KMS-11 (cell line): ENCODE data around the gene IFI6.

Source experiments
- H2AFZ ChIP-seq: fragments of 200-600 bp; sonication (generic); 2 replicates; pipeline ENCODE4 v1.6.1; 2016; ENCODE audit warnings: antibody characterized with exemption, mixed run types, low read depth
- H3K27ac ChIP-seq: fragments of 200-600 bp; sonication (generic); 2 replicates; pipeline ENCODE4 v1.6.1; 2016; ENCODE audit warnings: mild to moderate bottlenecking, mixed run types
- H3K27me3 ChIP-seq: fragments of 200-600 bp; sonication (generic); 2 replicates; pipeline ENCODE4 v1.6.1; 2017; ENCODE audit warnings: mild to moderate bottlenecking, low read depth, mixed run types, moderate library complexity; ENCODE audit not compliant: insufficient read depth
- H3K36me3 ChIP-seq: fragments of 200-600 bp; sonication (generic); 2 replicates; pipeline ENCODE4 v1.6.1; 2017; ENCODE audit warnings: mild to moderate bottlenecking, mixed run types; ENCODE audit not compliant: insufficient read depth
- H3K4me1 ChIP-seq: fragments of 200-600 bp; sonication (generic); 2 replicates; pipeline ENCODE4 v1.6.1; 2016; ENCODE audit warnings: mild to moderate bottlenecking, low read depth, mixed run types; ENCODE audit not compliant: poor library complexity, severe bottlenecking
- H3K4me2 ChIP-seq: fragments of 200-600 bp; sonication (generic); 2 replicates; pipeline ENCODE4 v1.7.0; 2016; ENCODE audit warnings: mild to moderate bottlenecking, mixed run types
- H3K4me3 ChIP-seq: fragments of 200-600 bp; sonication (generic); IDR thresholded peaks from 2 replicates; pipeline ENCODE4 v1.6.1; 2017; ENCODE audit warnings: low read depth, low read length, mixed read lengths; ENCODE audit not compliant: insufficient read depth
- H3K79me2 ChIP-seq: fragments of 200-600 bp; sonication (generic); 2 replicates; pipeline ENCODE4 v1.6.1; 2016; ENCODE audit warnings: low read depth, mixed run types; ENCODE audit not compliant: insufficient read depth
- H3K9ac ChIP-seq: fragments of 200-600 bp; sonication (generic); 2 replicates; pipeline ENCODE4 v1.6.1; 2016; ENCODE audit warnings: mild to moderate bottlenecking, mixed run types
- H4K20me1 ChIP-seq: fragments of 200-600 bp; sonication (generic); 2 replicates; pipeline ENCODE4 v1.6.1; 2016; ENCODE audit warnings: mild to moderate bottlenecking, mixed run types; ENCODE audit not compliant: insufficient read depth
- TF ChIP-seq, protein P1 (sequence below): fragments of 200-600 bp; sonication (generic); conservative IDR thresholded peaks from 2 replicates; pipeline ENCODE4 v1.6.1; 2017; ENCODE audit warnings: low read depth, mild to moderate bottlenecking, antibody characterized with exemption, low read length, moderate library complexity, mixed read lengths

The IFI6 gene

DNA sequence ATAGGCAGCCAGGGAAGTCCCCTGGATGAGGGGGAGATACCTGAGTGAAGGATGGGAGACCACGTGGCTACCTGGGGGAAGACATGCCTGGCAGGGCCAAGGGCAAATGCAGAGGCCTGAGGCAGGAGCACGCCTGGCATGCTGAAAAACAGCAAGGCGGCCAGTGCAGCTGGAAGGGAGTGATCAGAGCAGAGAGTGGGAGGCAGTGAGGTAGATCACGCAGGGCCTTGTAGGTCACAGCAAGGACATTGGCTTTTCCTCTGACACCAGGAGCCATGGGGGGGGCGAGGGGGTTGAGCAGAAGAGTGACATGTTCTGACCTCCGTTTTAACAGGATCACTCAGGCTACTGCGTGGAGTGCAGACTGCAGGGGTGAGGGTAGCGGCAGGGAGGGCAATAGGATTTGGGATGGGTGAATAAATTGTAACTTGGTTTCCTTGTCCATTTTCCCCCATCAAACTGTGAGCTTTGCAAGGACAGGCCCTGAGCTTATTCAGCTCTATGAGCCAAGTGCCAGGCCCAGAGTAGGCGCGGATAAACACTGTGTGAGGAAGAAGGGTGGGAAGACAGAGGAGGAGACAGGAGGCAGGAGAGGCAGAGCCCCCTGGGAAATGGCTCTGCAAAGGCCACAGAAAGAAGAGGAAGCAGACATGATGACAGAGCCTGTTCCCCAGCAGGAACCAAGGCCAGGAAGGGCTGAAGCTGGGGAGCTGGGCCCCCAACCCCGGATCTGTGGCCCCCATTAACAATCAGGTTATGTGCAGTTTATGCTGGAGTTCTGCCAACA, 16.6 kb downstream of the IFI6 start:
- H3K4me1 ChIP-seq = peaks cover 44% of the 10 kb centered on the region
- no peak overlapping the region for H2AFZ ChIP-seq
- no peaks in the 10 kb centered on the region for H3K27me3 ChIP-seq
- TF ChIP-seq, protein P1, sequence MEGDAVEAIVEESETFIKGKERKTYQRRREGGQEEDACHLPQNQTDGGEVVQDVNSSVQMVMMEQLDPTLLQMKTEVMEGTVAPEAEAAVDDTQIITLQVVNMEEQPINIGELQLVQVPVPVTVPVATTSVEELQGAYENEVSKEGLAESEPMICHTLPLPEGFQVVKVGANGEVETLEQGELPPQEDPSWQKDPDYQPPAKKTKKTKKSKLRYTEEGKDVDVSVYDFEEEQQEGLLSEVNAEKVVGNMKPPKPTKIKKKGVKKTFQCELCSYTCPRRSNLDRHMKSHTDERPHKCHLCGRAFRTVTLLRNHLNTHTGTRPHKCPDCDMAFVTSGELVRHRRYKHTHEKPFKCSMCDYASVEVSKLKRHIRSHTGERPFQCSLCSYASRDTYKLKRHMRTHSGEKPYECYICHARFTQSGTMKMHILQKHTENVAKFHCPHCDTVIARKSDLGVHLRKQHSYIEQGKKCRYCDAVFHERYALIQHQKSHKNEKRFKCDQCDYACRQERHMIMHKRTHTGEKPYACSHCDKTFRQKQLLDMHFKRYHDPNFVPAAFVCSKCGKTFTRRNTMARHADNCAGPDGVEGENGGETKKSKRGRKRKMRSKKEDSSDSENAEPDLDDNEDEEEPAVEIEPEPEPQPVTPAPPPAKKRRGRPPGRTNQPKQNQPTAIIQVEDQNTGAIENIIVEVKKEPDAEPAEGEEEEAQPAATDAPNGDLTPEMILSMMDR = no peak
- no peaks in the 10 kb centered on the region for H3K36me3 ChIP-seq
- H4K20me1 ChIP-seq = no peaks in the 10 kb centered on the region
- H3K4me3 ChIP-seq = no peak overlapping the region
- H3K4me2 ChIP-seq = no peak overlapping the region
- H3K9ac ChIP-seq = no peak overlapping the region
- no peak overlapping the region for H3K27ac ChIP-seq
- no peaks in the 10 kb centered on the region for H3K79me2 ChIP-seq

DNA sequence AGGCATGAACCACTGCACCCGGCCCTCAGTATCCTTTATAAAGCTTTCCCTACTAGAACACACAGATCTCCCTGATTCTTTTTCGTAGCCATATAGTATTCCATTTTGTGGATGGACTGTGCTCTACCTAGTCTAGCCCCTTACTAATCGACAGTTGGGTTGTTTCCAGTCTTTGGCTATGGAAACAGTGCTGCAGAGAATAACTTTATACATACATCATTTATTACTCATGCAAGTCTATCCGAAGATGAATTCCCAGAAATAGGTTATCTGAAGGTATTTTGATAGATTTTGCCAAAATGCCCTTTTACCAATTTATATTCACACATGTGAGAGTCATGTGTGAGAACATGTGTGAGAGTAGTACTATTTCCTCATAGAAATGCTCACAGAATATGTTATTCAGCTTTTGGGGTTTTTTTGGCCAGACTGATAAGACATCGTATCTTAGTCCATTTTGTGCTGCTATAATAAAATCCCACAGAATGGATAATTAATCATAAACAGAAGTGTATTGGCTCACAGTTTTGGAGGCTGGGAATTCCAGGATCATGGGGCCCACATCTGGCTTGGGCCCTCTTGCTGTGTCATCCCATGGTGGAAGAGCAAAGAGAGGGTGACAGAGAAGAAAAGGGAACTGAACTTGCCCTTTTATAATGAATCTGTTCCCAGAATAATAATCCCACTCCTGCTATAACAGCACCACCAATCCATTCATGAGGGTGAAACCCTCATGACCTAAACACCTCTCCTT, 19.7 kb downstream of the IFI6 start:
- H3K9ac ChIP-seq = no peak overlapping the region

DNA sequence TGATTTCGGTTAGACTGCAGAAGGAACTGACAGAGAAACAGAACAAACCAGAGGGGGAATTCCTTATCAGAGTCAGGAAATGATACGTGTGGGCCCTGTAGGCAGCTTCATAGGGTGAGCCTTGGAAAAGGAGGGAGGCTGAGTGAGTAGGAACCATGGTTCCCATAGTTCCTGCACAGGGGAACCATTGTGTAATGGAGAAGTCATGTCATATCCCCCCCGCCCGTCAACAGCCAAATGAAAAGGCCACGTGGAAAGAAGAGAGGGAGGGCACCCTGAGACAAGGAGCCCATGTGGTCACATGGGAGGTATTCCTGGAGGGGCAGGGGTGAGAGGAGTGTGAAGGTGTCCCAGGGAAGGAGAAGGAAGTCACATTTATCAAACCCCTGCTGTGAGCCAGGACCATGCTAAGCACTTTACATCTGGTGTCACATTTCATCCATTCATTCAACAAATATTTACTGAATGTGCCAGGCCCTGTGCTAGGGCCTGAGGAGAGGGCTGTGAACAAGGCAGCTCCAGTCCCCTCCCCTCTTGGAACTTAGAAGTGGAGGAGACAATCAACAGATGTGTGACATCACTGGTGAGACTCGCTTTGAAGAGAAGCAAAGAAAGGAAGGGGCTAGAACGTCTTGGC, 21.3 kb downstream of the IFI6 start:
- TF ChIP-seq, protein P1 = no peak
- no peak overlapping the region for H3K9ac ChIP-seq
- no peaks in the 10 kb centered on the region for H3K27me3 ChIP-seq
- no peaks in the 10 kb centered on the region for H3K36me3 ChIP-seq
- no peak overlapping the region for H3K4me3 ChIP-seq
- H3K4me2 ChIP-seq = no peak overlapping the region
- peaks cover 13% of the 10 kb centered on the region for H3K4me1 ChIP-seq
- no peaks in the 10 kb centered on the region for H3K79me2 ChIP-seq
- H3K27ac ChIP-seq = no peak overlapping the region
- H4K20me1 ChIP-seq = no peaks in the 10 kb centered on the region
- H2AFZ ChIP-seq = peak overlapping the region; percentile 18; the same call in 1 of the 2 replicates

More for the DNA sequence above, 19.7 kb downstream of the IFI6 start:
- Histone ChIP-seq H2AFZ (no peak overlapping the region), H4K20me1 (no peaks in the 10 kb centered on the region), H3K79me2 (no peaks in the 10 kb centered on the region), H3K27ac (no peak overlapping the region), H3K4me1 (peaks cover 23% of the 10 kb centered on the region), H3K4me2 (no peak overlapping the region), H3K36me3 (no peaks in the 10 kb centered on the region), H3K27me3 (no peaks in the 10 kb centered on the region), H3K4me3 (no peak overlapping the region)
- TF ChIP-seq, protein P1 = no peak

DNA sequence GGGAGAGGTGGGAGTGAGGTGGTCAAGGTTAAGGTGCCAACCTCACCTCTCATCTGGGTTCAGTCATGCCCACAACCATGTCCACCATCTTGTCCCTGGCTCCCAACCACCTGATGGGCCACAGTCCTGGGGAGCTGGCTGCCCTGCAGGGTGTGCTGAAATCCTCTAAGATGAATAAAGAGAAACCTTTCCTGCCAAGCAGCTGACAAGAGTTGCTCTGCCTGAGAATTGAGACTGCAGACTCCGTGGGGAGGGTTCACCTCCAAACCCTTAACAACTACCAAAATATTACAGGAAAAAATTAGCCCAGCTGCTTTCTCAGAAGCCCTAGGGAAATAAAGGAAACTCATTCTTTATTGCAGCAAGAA, 21.8 kb downstream of the IFI6 start:
- no peaks in the 10 kb centered on the region for H4K20me1 ChIP-seq
- H3K4me3 ChIP-seq = no peak overlapping the region
- H3K27me3 ChIP-seq = no peaks in the 10 kb centered on the region
- H3K27ac ChIP-seq = no peak overlapping the region
- H3K36me3 ChIP-seq = no peaks in the 10 kb centered on the region
- H3K4me2 ChIP-seq = no peak overlapping the region
- H3K4me1 ChIP-seq = peaks cover 13% of the 10 kb centered on the region
- TF ChIP-seq, protein P1 = no peak
- H3K79me2 ChIP-seq = no peaks in the 10 kb centered on the region
- H3K9ac ChIP-seq = no peak overlapping the region
- 0 out of 2 replicates have a peak overlapping the region, but pooled peaks have one; percentile 18 for H2AFZ ChIP-seq
